ENCODE measurements around the gene NRXN3. TPM values are rescaled to one million over a fixed set of nuclear protein-coding genes. Genes with fewer than 3 reads are reported as not detected.

Gene NRXN3
- total RNA-seq, 1 donor from 2014 or later: 5.9 TPM

- H2AFZ ChIP-seq (replicated peaks): no peak overlapping the region
- no peak overlapping the region for H3K9ac ChIP-seq
- no peaks in the 10 kb centered on the region for H3K4me1 ChIP-seq
- H3K36me3 ChIP-seq: no peaks in the 10 kb centered on the region
- H3K4me2 ChIP-seq: no peak overlapping the region
- no peaks in the 10 kb centered on the region for H3K79me2 ChIP-seq (ENCODE audit: low read depth)
- Mint-ChIP-seq H3K4me3 (no peak overlapping the region), H3K4me1 (peaks cover 3% of the 10 kb centered on the region), H3K36me3 (no peaks in the 10 kb centered on the region), H3K27me3 (ENCODE audit: insufficient read depth, low read depth) (no peaks in the 10 kb centered on the region), H3K9me3 (no peaks in the 10 kb centered on the region), H3K27ac (no peak overlapping the region)
- H3K27me3 ChIP-seq: no peaks in the 10 kb centered on the region
- H3F3A ChIP-seq (ENCODE audit: low read depth): no peaks in the 10 kb centered on the region
- no peak for DNase-seq (ENCODE audit: low spot score)
- H4K20me1 ChIP-seq (ENCODE audit: low read depth): no peaks in the 10 kb centered on the region
- H3K9me3 ChIP-seq (ENCODE audit: low read depth): no peaks in the 10 kb centered on the region
- H3K27ac ChIP-seq: no peak overlapping the region
- H3K4me3 ChIP-seq: no peak overlapping the region
- TF ChIP-seq CTCF (IDR thresholded peaks at IDR 0.05) (no peak), EZH2phosphoT487 (IDR thresholded peaks at IDR 0.05) (no peak), EZH2 (IDR thresholded peaks at IDR 0.05) (no peak)
These were observed 1008.5 kb downstream of the NRXN3 start for GRCh38 chr14:79178719-79179118.

GRCh38 chr14:79179985-79180384 is 1009.8 kb downstream of the NRXN3 start:
- Histone ChIP-seq H3K9me3 (ENCODE audit: low read depth) (no peaks in the 10 kb centered on the region), H3K4me3 (no peak overlapping the region), H3K4me2 (no peak overlapping the region), H3K4me1 (no peaks in the 10 kb centered on the region), H2AFZ (replicated peaks) (no peak overlapping the region), H3F3A (ENCODE audit: low read depth) (no peaks in the 10 kb centered on the region), H3K27me3 (no peaks in the 10 kb centered on the region), H3K9ac (no peak overlapping the region), H3K79me2 (ENCODE audit: low read depth) (no peaks in the 10 kb centered on the region), H4K20me1 (ENCODE audit: low read depth) (no peaks in the 10 kb centered on the region), H3K27ac (no peak overlapping the region), H3K36me3 (no peaks in the 10 kb centered on the region)
- Mint-ChIP-seq H3K36me3 (no peaks in the 10 kb centered on the region), H3K27ac (no peak overlapping the region), H3K27me3 (ENCODE audit: insufficient read depth, low read depth) (no peaks in the 10 kb centered on the region), H3K9me3 (no peaks in the 10 kb centered on the region), H3K4me3 (no peak overlapping the region), H3K4me1 (peaks cover 3% of the 10 kb centered on the region)
- TF ChIP-seq EZH2 (IDR thresholded peaks at IDR 0.05) (no peak), EZH2phosphoT487 (IDR thresholded peaks at IDR 0.05) (no peak), CTCF (IDR thresholded peaks at IDR 0.05) (no peak)
- DNase-seq (ENCODE audit: low spot score): no peak

- H3K27ac ChIP-seq: no peak overlapping the region
- Mint-ChIP-seq H3K4me1 (peaks cover 3% of the 10 kb centered on the region), H3K4me3 (no peak overlapping the region), H3K9me3 (no peaks in the 10 kb centered on the region), H3K27ac (no peak overlapping the region), H3K36me3 (no peaks in the 10 kb centered on the region), H3K27me3 (ENCODE audit: insufficient read depth, low read depth) (peaks cover 2% of the 10 kb centered on the region)
- no peak overlapping the region for H2AFZ ChIP-seq (replicated peaks)
- no peaks in the 10 kb centered on the region for H3K4me1 ChIP-seq
- H3K79me2 ChIP-seq (ENCODE audit: low read depth): no peaks in the 10 kb centered on the region
- no peak overlapping the region for H3K4me2 ChIP-seq
- TF ChIP-seq CTCF (IDR thresholded peaks at IDR 0.05) (no peak), EZH2 (IDR thresholded peaks at IDR 0.05) (no peak), EZH2phosphoT487 (IDR thresholded peaks at IDR 0.05) (no peak)
- no peaks in the 10 kb centered on the region for H3K36me3 ChIP-seq
- H3F3A ChIP-seq (ENCODE audit: low read depth): no peaks in the 10 kb centered on the region
- H3K9me3 ChIP-seq (ENCODE audit: low read depth): no peaks in the 10 kb centered on the region
- H3K9ac ChIP-seq: no peak overlapping the region
- H3K4me3 ChIP-seq: no peak overlapping the region
- H4K20me1 ChIP-seq (ENCODE audit: low read depth): no peaks in the 10 kb centered on the region
- no peak for DNase-seq (ENCODE audit: low spot score)
- no peaks in the 10 kb centered on the region for H3K27me3 ChIP-seq
These were observed 1010.5 kb downstream of the NRXN3 start for GRCh38 chr14:79180656-79181055.
